ENCODE results near the gene IFNLR1. TPM values are rescaled to one million over a fixed set of nuclear protein-coding genes. Genes with fewer than 3 reads are reported as not detected.

The IFNLR1 gene
- total and polyA plus RNA-seq, 12 donors = 1.8 to 11.5 (median 3.9) TPM

DNA sequence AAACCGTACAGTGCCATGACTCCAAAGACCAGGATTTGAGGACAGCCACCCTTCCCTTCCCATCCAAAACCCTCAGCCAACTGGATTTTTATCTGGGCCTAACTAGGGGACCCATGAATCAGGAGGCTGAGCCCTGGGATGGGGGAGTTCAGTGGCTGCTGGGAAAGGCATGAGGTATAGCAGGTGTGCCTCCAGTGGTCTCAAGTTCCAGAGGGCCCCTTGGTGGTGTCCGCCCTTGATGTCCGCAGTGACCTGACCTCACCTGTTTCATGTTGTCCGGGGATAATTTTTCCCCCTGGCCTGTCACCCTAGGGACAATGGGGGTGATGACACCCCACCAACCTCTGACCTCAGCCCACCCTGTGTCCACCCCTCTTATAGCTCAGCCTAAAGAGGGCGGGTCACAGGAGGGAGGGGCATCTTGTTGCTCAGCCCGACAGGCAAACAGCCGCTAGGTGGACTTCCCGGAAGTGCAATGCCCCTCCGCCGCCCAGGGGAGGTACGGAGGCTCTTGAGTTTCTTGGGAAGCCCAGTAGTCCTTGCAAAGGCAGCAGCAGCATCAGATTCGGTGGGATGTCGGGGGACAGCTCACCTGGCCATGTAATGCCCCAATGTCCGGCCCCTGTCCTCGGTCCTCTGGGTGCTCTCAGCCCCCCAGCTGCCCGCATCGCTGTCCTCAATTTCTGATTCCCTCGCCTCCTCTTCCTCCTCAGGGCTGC lies 30.4 kb downstream of the IFNLR1 start:
- intact Hi-C loops (cut with DNase I) = no loop called here
- Histone ChIP-seq H3K27me3 (no peaks in the 10 kb centered on the region), H3K36me3 (replicated peaks in 1 of 2) (no peaks in the 10 kb centered on the region), H3K27ac (no peak overlapping the region), H3K4me1 (replicated peaks in 1 of 2) (no peaks in the 10 kb centered on the region), H3K9me3 (replicated peaks in 1 of 3) (no peaks in the 10 kb centered on the region), H3K4me3 (no peak overlapping the region)
- TF ChIP-seq, protein P1, sequence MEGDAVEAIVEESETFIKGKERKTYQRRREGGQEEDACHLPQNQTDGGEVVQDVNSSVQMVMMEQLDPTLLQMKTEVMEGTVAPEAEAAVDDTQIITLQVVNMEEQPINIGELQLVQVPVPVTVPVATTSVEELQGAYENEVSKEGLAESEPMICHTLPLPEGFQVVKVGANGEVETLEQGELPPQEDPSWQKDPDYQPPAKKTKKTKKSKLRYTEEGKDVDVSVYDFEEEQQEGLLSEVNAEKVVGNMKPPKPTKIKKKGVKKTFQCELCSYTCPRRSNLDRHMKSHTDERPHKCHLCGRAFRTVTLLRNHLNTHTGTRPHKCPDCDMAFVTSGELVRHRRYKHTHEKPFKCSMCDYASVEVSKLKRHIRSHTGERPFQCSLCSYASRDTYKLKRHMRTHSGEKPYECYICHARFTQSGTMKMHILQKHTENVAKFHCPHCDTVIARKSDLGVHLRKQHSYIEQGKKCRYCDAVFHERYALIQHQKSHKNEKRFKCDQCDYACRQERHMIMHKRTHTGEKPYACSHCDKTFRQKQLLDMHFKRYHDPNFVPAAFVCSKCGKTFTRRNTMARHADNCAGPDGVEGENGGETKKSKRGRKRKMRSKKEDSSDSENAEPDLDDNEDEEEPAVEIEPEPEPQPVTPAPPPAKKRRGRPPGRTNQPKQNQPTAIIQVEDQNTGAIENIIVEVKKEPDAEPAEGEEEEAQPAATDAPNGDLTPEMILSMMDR (IDR thresholded peaks at IDR 0.05) = no peak
- no peak for TF ChIP-seq POLR2A (IDR thresholded peaks at IDR 0.05)
- DNase-seq = no peak
- 94 to 98% (median 95%) methylated on average over 7 to 18 of the region's 18 CpGs for WGBS, 4 donors

DNA sequence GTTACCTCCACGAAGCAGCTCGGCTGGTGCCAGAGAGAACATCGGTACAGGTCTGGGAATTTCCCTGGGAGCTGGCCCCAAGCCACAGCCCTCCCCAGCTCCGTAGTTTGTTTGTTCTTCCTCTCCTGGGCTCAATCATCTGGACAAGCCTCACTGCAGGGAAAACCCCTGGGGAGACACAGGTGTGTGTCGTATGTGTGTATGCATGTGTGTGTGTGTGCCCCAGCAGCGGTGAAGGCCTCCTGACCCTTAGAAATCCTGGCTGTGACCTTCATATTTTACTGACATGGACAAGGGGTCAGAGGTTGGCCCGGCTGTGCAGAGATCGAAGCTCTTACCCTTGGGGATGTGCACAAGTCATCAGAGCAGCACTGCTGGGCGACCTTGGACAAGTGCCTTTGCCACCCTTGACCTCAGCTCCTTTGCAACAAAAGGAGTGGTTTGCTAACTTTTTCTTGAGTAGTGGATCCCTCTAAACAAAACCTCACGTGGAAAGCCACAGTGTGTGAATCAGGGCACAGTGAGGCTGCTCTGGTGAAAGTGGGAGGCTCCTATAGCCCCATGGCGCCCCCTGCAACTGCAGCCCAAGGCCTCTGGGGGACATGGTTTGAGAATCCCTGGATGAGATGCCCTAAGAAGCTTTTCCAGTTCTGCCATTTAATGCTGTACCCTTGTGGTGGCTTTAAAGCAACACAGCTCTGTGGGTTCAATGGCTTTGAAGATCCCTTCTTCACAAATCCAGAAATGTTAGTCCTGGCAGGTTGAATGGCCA lies 31.9 kb downstream of the IFNLR1 start:
- intact Hi-C loops (cut with DNase I) = no loop called here
- H3K4me3 ChIP-seq = no peak overlapping the region
- TF ChIP-seq, protein P1 (IDR thresholded peaks at IDR 0.05) = no peak
- TF ChIP-seq POLR2A (IDR thresholded peaks at IDR 0.05) = no peak
- no peak overlapping the region for H3K27ac ChIP-seq
- DNase-seq = no peak
- H3K36me3 ChIP-seq (replicated peaks in 1 of 2) = no peaks in the 10 kb centered on the region
- peaks cover 1 to 3% of the 10 kb centered on the region in 2 donors for H3K4me1 ChIP-seq (replicated peaks in 1 of 2)
- H3K9me3 ChIP-seq (replicated peaks in 1 of 3) = no peaks in the 10 kb centered on the region
- H3K27me3 ChIP-seq = no peaks in the 10 kb centered on the region
- 39 to 50% (median 44%) methylated on average over 9 to 11 of the region's 11 CpGs for WGBS, 4 donors

DNA sequence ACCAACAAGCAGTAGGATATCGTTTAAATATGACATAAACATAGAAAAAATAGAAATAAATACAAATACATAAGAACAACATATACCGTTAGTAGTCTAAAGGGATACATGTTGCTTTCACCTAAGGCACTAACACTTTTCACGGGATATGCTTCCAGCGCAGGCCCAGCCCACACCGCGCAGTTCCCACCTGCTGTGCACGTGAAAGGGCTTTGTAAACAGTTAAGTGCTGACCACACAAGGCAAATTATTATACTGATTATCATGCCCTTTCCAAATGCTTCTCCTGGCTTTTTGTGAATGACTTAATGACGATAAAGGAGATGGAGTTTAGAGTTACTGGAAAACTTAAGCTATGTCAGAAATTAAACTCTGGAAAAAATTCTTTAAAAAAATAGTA lies 32.9 kb downstream of the IFNLR1 start:
- intact Hi-C loops (cut with DNase I) = no loop called here
- TF ChIP-seq POLR2A (IDR thresholded peaks at IDR 0.05) = no peak
- TF ChIP-seq, protein P1 (IDR thresholded peaks at IDR 0.05) = no peak
- WGBS, 4 donors = 81 to 95% (median 83%) methylated on average over 8 of the region's 8 CpGs
- Histone ChIP-seq H3K9me3 (replicated peaks in 1 of 3) (no peaks in the 10 kb centered on the region), H3K4me3 (no peak overlapping the region), H3K4me1 (replicated peaks in 1 of 2) (peaks cover 4 to 7% of the 10 kb centered on the region in 2 donors), H3K27ac (no peak overlapping the region), H3K36me3 (replicated peaks in 1 of 2) (no peaks in the 10 kb centered on the region), H3K27me3 (no peaks in the 10 kb centered on the region)
- no peak for DNase-seq

DNA sequence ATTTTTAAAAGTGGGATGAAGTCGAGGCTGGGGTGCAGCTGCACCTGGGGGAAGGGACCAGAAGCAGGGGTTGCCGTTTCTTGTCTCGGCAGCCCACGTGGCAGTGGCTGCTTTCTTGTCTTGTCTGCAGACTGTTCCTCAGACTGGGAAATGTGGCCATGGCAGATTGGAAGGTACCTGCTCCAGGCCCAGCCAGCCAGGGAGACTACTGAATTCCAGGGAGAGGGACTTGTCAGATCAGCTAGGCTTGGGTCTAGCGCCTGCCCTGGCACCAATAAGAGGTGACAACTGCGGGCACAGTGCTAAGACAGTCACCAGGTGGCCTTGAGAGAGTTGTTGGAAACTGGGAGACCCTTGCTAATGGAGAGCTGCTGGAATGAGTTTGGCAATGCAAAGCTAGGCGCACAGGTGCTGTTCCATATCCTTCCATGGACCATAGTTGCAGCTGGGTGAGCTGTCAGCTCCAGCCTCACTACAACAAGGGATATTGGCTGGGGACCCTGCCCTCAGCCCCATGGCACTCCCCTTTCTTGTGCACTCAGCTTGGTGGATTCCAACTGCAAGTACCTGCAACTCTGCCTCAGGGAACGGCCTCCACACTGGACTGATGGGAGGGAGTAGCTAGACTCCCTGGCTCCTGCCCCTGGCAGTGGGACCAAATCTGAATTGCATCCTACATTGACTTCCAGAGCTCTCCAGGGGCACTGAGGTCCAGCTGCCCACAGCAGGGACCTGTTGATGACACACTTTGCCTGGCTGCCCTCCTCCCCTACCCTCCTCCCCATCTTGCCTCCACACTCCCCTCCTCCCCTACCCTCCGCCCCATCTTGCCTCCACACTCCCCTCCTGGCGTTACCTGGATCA lies 34.2 kb downstream of the IFNLR1 start:
- WGBS, 4 donors = 81 to 91% (median 88%) methylated on average over 9 to 10 of the region's 10 CpGs
- no peak for DNase-seq
- H3K27me3 ChIP-seq = no peaks in the 10 kb centered on the region
- peaks cover 4 to 7% of the 10 kb centered on the region in 2 donors for H3K4me1 ChIP-seq (replicated peaks in 1 of 2)
- no peak overlapping the region for H3K4me3 ChIP-seq
- H3K9me3 ChIP-seq (replicated peaks in 1 of 3) = no peaks in the 10 kb centered on the region
- intact Hi-C loops (cut with DNase I) = no loop called here
- TF ChIP-seq, protein P1 (IDR thresholded peaks at IDR 0.05) = no peak
- no peak for TF ChIP-seq POLR2A (IDR thresholded peaks at IDR 0.05)
- H3K27ac ChIP-seq = no peak overlapping the region
- H3K36me3 ChIP-seq (replicated peaks in 1 of 2) = no peaks in the 10 kb centered on the region
